GM12872 (cell line): ENCODE measurements around the gene ZFYVE19.

Experiments used
- CTCF ChIP-seq: IDR thresholded peaks from 3 replicates; pipeline ENCODE4 v1.5.1; 2011; ENCODE audit warnings: low read depth, mild to moderate bottlenecking, low read length, moderate library complexity; ENCODE audit not compliant: insufficient read depth

The ZFYVE19 gene

DNA sequence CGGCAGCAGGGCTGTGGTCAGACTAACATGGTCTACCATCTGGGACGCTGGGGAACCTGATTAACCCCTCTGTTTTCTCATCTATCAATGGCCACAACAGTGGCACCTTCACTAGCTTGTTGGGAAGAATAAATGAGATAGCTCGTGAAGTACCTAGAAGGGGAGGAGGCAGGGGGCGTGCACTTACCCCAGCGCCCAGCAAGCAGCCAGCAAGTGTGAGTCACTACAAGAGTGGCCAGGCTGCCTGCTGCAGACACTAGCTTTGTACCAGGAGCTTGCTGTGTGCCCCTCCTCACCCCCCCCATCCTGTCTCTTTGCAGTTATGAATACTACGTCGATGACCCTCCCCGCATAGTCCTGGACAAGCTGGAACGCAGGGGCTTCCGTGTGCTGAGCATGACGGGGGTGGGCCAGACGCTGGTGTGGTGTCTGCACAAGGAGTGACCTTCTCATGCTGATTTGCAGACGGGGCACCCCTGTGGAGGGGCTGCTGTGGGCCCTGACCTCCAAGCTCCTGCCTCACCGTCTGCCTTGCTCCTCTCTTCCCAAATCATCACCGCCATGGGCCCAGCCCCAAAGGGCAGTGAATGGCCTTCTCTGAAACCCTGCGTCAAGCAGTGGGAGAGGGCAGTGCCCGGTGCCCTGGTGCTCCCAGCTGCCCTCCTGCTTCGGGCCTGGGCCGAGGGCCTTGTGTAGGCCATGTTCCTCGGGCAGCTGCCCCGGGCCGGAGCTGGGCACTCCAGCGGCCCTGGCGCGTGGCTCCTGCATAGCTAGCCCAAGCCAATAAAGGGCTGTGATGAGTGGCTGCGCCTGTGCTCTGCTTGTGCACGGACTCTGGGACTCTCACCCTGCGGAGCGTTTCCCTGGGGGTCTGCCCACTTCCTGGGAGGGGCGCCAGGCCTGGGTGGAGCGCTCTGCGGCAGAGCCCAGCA lies 39.7 kb upstream of the ZFYVE19 start:
- no peak for TF ChIP-seq CTCF

GRCh38 chr15:40767838-40768500 lies 38.9 kb upstream of the ZFYVE19 start:
- TF ChIP-seq CTCF: no peak

GRCh38 chr15:40768521-40769273 lies 38.2 kb upstream of the ZFYVE19 start:
- TF ChIP-seq CTCF: peak; percentile 45

- TF ChIP-seq CTCF: no peak
These were observed 37.4 kb upstream of the ZFYVE19 start, which contains the start of gene C15orf62 for GRCh38 chr15:40769274-40770146. Gene C15orf62, plus strand, starts transcription at chr15:40769980. Its CDS starts 516 bp downstream, at chr15:40770496.

DNA sequence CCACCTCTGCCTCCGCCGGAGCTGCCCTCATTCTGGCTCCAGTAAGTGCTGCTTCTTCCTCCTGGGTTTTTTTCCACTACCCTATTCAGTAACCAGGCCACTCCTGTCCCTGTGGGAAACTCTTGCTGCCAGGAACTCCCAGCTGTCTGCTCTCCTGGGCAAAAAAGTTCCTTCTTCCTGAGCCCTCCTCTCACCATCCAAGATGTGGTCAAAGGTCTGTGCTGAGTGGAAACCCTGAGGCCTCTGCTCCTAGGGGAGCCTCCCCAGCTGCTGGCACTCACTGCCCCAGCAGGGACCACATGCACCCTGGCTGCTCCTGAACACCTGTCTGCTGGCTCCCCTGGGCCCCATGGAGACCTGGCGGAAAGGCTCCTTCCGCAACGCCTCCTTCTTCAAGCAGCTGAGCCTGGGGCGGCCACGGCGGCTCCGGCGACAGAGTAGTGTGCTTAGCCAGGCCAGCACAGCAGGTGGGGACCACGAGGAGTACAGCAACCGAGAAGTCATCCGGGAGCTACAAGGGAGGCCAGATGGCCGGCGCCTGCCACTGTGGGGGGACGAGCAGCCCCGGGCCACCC lies 36.7 kb upstream of the ZFYVE19 start:
- TF ChIP-seq CTCF: no peak

DNA sequence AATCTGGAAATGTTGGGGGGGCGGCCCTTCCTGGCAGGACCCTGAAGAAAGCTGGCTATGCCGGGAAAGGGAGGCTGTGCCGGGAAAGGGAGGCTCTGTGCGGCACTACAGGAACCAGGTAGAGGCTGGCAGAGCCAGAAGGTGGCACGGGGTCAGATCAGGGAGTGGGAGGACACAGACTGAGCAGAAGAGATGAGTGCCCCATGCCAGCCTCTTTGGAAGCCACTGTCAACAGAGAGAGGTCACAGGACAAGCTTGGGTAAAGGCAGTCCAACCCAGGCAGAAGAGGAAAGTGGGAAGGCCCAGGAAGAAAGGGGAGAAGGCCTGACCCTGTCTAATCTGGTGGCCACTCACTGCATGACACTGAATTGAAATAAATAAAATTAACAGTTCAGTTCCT lies 35.6 kb upstream of the ZFYVE19 start:
- TF ChIP-seq CTCF: no peak
